Ovary (tissue), 3 donors: ENCODE data around the gene S1PR1.

Source experiments
- EP300 ChIP-seq: sonication (generic); formaldehyde crosslinking; IDR thresholded peaks from one replicate; pipeline ENCODE4 v1.6.1; 2017; ENCODE audit warnings: antibody characterized with exemption
- POLR2A ChIP-seq: fragments of 450-650 bp; IDR thresholded peaks from one replicate; pipeline ENCODE4 v1.6.1; 2017; ENCODE audit warnings: antibody characterized with exemption, mild to moderate bottlenecking, moderate library complexity
- TF ChIP-seq, protein P1 (sequence below), 3 donors: fragments of 450-650 bp in 2 of 3; fragments of 200-600 bp in 1 of 3; IDR thresholded peaks; one replicate each; pipeline versions ENCODE4 v1.5.1 to v1.8.0; 2016 to 2022; ENCODE audit warnings: antibody characterized with exemption in 3 of 3, mild to moderate bottlenecking in 1 of 3
- donor health status: DM: no; HTN: no; CAD: no.

DNA sequence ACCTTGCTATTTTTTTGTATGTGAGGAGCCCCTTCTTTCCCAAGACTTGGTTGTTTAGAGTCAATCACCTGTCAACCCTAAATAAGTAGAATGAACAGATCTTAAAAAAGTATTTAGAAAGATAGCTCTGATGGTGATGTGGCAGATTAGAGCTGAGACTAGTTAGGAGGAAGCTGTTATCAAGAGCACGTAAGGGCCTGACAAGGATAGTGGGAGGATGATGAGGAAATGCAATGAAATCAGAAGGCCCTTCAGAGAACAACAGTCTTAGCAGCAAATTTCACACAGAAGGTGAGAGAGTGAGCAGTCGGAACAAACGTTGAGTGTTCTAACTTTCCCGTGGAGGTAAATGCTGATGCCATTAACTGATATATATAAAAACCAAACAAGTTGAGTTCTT, 15.9 kb upstream of the S1PR1 start:
- TF ChIP-seq, protein P1, sequence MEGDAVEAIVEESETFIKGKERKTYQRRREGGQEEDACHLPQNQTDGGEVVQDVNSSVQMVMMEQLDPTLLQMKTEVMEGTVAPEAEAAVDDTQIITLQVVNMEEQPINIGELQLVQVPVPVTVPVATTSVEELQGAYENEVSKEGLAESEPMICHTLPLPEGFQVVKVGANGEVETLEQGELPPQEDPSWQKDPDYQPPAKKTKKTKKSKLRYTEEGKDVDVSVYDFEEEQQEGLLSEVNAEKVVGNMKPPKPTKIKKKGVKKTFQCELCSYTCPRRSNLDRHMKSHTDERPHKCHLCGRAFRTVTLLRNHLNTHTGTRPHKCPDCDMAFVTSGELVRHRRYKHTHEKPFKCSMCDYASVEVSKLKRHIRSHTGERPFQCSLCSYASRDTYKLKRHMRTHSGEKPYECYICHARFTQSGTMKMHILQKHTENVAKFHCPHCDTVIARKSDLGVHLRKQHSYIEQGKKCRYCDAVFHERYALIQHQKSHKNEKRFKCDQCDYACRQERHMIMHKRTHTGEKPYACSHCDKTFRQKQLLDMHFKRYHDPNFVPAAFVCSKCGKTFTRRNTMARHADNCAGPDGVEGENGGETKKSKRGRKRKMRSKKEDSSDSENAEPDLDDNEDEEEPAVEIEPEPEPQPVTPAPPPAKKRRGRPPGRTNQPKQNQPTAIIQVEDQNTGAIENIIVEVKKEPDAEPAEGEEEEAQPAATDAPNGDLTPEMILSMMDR (IDR thresholded peaks at IDR 0.05), result no peak
- TF ChIP-seq EP300 (no peak), POLR2A (no peak)
